Measurements from ENCODE around the gene DCBLD2. TPM values are rescaled to one million over a fixed set of nuclear protein-coding genes. Genes with fewer than 3 reads are reported as not detected.

Gene DCBLD2
- total and polyA plus RNA-seq, 2 of the 4 experiments (the other 2 are of a cell fraction) = 121 to 196 TPM

GRCh38 chr3:98885851-98886250, 15.6 kb downstream of the DCBLD2 start:
- Histone ChIP-seq H3K27ac (ENCODE audit: insufficient read depth, low read length) (peak overlapping the region; percentile 22; the same call in 1 of the 2 replicates), H2AK5ac (ENCODE audit: low read depth, low read length) (peak overlapping the region; percentile 20; the same call in 1 of the 2 replicates), H3K9me1 (ENCODE audit: insufficient read depth, low read length) (peaks cover 4% of the 10 kb centered on the region), H2BK15ac (ENCODE audit: low read depth, low read length) (no peak overlapping the region), H3K27me3 (ENCODE audit: control insufficient read depth, insufficient read depth, low read length) (no peaks in the 10 kb centered on the region), H3K4ac (ENCODE audit: low read depth, low read length) (peak overlapping the region; percentile 9; the same call in 1 of the 2 replicates), H2AK9ac (replicated peaks; ENCODE audit: low read depth, low read length, poor library complexity) (no peak overlapping the region), H3K14ac (replicated peaks; ENCODE audit: low read depth, low read length) (peak overlapping the region; percentile 73), H3K4me3 (ENCODE audit: insufficient read depth, low read depth, low read length) (no peak overlapping the region), H2AFZ (replicated peaks; ENCODE audit: low read length, poor library complexity) (no peak overlapping the region), H4K8ac (ENCODE audit: low read depth in 2 of 2, low read length in 2 of 2) (no peak overlapping the region; a peak in 1 of 4 replicates), H3K79me1 (ENCODE audit: low read depth in 1 of 2, low read length in 2 of 2) (peaks cover 11 to 40% of the 10 kb centered on the region in 2 experiments; a peak in 2 of 4 replicates), H3K4me1 (ENCODE audit: control insufficient read depth, insufficient read depth, low read length) (peaks cover 20% of the 10 kb centered on the region), H3K36me3 (ENCODE audit: control insufficient read depth, insufficient read depth, low read length) (peaks cover 3% of the 10 kb centered on the region), H2BK120ac (ENCODE audit: low read depth, low read length) (peak overlapping the region; percentile 20; the same call in 1 of the 2 replicates), H3K9ac (ENCODE audit: low read depth, low read length) (no peak overlapping the region), H3K18ac (ENCODE audit: low read depth, low read length) (peak overlapping the region; percentile 46; the same call in 1 of the 2 replicates), H3K23ac (ENCODE audit: low read depth, low read length) (peak overlapping the region; percentile 62; the same call in 1 of the 2 replicates), H4K5ac (ENCODE audit: low read depth, low read length) (no peak overlapping the region), H2BK20ac (ENCODE audit: low read depth, low read length) (0 out of 2 replicates have a peak overlapping the region, but pooled peaks have one; percentile 36), H4K91ac (ENCODE audit: insufficient read depth, low read depth, low read length) (no peak overlapping the region), H3K9me3 (ENCODE audit: control insufficient read depth, insufficient read depth, low read length) (no peaks in the 10 kb centered on the region), H4K20me1 (ENCODE audit: insufficient read depth, low read length) (peaks cover 45% of the 10 kb centered on the region), H3K56ac (ENCODE audit: extremely low read depth, insufficient read depth, low read length) (no peak overlapping the region), H3K4me2 (ENCODE audit: low read depth, low read length) (peak overlapping the region; percentile 66), H2BK5ac (ENCODE audit: low read depth, low read length, poor library complexity, severe bottlenecking) (peak overlapping the region; percentile 69)
- ChIA-PET CTCF (interaction anchor here (1.1 kb wide), 1 partner anchor 21 kb away, joined by 3 read pairs; no protein-coding TSS in a partner anchor), POLR2A (ENCODE audit: unreplicated experiment) (no interaction called here)
- DNase-seq (peak; percentile 39), ATAC-seq (ENCODE audit: low read depth) (no peak)
- intact Hi-C loops (cut with micrococcal nuclease) (loop anchor here (2.0 kb wide), 1 partner anchor 15 kb away; the partner anchor contains the start of gene DCBLD2), dilution Hi-C loops (cut with HindIII; ENCODE audit: low sequenced_read_pairs, unreplicated experiment) (no loop called here), in situ Hi-C loops (cut with MboI; ENCODE audit: low sequenced_read_pairs) (no loop called here)
- no CpG with 5 or more reads among the region's 1 CpG for WGBS, 2 experiments (ENCODE audit: extremely low coverage in 2 of 2, insufficient read length in 1 of 2)
- BruUV-seq (replicated peaks) = no TSS peak
- TF ChIP-seq POLR2A (IDR thresholded peaks at IDR 0.05; ENCODE audit: low read depth, low read length) (no peak), MXI1 (IDR thresholded peaks at IDR 0.05; ENCODE audit: borderline replicate concordance, low read depth, low read length) (no peak), RCOR1 (IDR thresholded peaks at IDR 0.05; ENCODE audit: insufficient replicate concordance, low read length) (no peak), FOS (IDR thresholded peaks at IDR 0.05; ENCODE audit: low read depth, low read length) (no peak), USF2 (IDR thresholded peaks at IDR 0.05; ENCODE audit: low read depth, low read length) (no peak), RFX5 (IDR thresholded peaks at IDR 0.05; ENCODE audit: low read depth, low read length) (no peak), BHLHE40 (IDR thresholded peaks at IDR 0.05; ENCODE audit: low read depth, low read length) (no peak), CTCF (conservative IDR thresholded peaks at IDR 0.05; ENCODE audit: low read depth, low read length) (no peak), CHD1 (IDR thresholded peaks at IDR 0.05; ENCODE audit: low read depth, low read length) (no peak), RAD21 (IDR thresholded peaks at IDR 0.05; ENCODE audit: low read length) (no peak), CEBPB (IDR thresholded peaks at IDR 0.05; ENCODE audit: low read depth, low read length) (no peak), SMC3 (IDR thresholded peaks at IDR 0.05; ENCODE audit: low read depth, low read length) (no peak), NFE2L2 (IDR thresholded peaks at IDR 0.05; ENCODE audit: low read depth, low read length) (no peak), MAZ (IDR thresholded peaks at IDR 0.05; ENCODE audit: borderline replicate concordance, low read depth, low read length) (no peak), ELK1 (IDR thresholded peaks at IDR 0.05; ENCODE audit: borderline replicate concordance, low read depth, low read length) (no peak), MAFK (IDR thresholded peaks at IDR 0.05; ENCODE audit: low read depth, low read length) (no peak)
